Uterus (tissue), 2 donors: Measurements from ENCODE around the gene DNASE2B.

ENCODE experiments used
- CTCF ChIP-seq, 4 experiments: fragments of 200-600 bp in 2 of 4; fragments of 450-650 bp in 2 of 4; sonication (generic) in 2 of 4; IDR thresholded peaks; one replicate each; pipeline ENCODE4 v1.5.1; 2016 to 2019; ENCODE audit warnings: antibody characterized with exemption in 4 of 4, mild to moderate bottlenecking in 2 of 4, moderate library complexity in 1 of 4
- POLR2A ChIP-seq, 2 donors: fragments of 450-650 bp; IDR thresholded peaks; one replicate each; pipeline ENCODE4 v1.6.1; 2016; ENCODE audit warnings: antibody characterized with exemption in 2 of 2, mild to moderate bottlenecking in 1 of 2, moderate library complexity in 1 of 2

GRCh38 chr1:84350550-84350949 lies 47.7 kb upstream of the DNASE2B start:
- TF ChIP-seq CTCF (IDR thresholded peaks at IDR 0.05) (no peak), POLR2A (IDR thresholded peaks at IDR 0.05) (no peak)
